IPS-20b (cell line): ENCODE results near the gene AIG1.

Experiments used
- H3K27ac ChIP-seq: one replicate; pipeline ENCODE4 v1.5.1; 2013; ENCODE audit warnings: low read length
- H3K27me3 ChIP-seq: 2 replicates; pipeline ENCODE4 v1.6.1; 2013; ENCODE audit warnings: mild to moderate bottlenecking, low read length, inconsistent platforms; ENCODE audit not compliant: insufficient read depth
- H3K36me3 ChIP-seq: 2 replicates; pipeline ENCODE4 v1.6.1; 2013; ENCODE audit warnings: low read depth, mild to moderate bottlenecking, inconsistent platforms, low read length, moderate library complexity; ENCODE audit not compliant: insufficient read depth
- H3K4me1 ChIP-seq: 2 replicates; pipeline ENCODE4 v1.6.1; 2013; ENCODE audit warnings: mild to moderate bottlenecking, control low read depth, inconsistent platforms, low read length, moderate library complexity; ENCODE audit not compliant: insufficient read depth
- H3K4me3 ChIP-seq: 2 replicates; pipeline ENCODE4 v1.5.1; 2013; ENCODE audit warnings: mild to moderate bottlenecking, low read length, inconsistent platforms
- H3K9ac ChIP-seq: 2 replicates; pipeline ENCODE4 v1.6.1; 2013; ENCODE audit warnings: low read depth, mild to moderate bottlenecking, inconsistent platforms, low read length, moderate library complexity
- H3K9me3 ChIP-seq: 2 replicates; pipeline ENCODE4 v1.6.1; 2013; ENCODE audit warnings: mild to moderate bottlenecking, low read depth, low read length, inconsistent platforms; ENCODE audit not compliant: insufficient read depth

The AIG1 gene

GRCh38 chr6:143174951-143175350, 114.3 kb downstream of the AIG1 start:
- H3K27me3 ChIP-seq, result no peaks in the 10 kb centered on the region
- no peaks in the 10 kb centered on the region for H3K4me1 ChIP-seq
- no peaks in the 10 kb centered on the region; the same call in 1 of the 2 replicates for H3K9me3 ChIP-seq
- H3K27ac ChIP-seq, result no peak overlapping the region
- no peak overlapping the region for H3K4me3 ChIP-seq
- H3K9ac ChIP-seq, result no peak overlapping the region
- 0 out of 2 replicates have a peak, but pooled peaks cover 3% of the 10 kb centered on the region for H3K36me3 ChIP-seq

GRCh38 chr6:143176090-143177021, 115.7 kb downstream of the AIG1 start:
- no peaks in the 10 kb centered on the region for H3K27me3 ChIP-seq
- H3K4me3 ChIP-seq, result no peak overlapping the region
- no peak overlapping the region for H3K9ac ChIP-seq
- H3K36me3 ChIP-seq, result no peaks in the 10 kb centered on the region
- no peaks in the 10 kb centered on the region for H3K4me1 ChIP-seq
- no peak overlapping the region for H3K27ac ChIP-seq
- H3K9me3 ChIP-seq, result no peaks in the 10 kb centered on the region; the same call in 1 of the 2 replicates

GRCh38 chr6:143177706-143178105, 117.0 kb downstream of the AIG1 start:
- H3K4me1 ChIP-seq, result no peaks in the 10 kb centered on the region
- H3K4me3 ChIP-seq, result no peak overlapping the region
- no peak overlapping the region for H3K27ac ChIP-seq
- no peaks in the 10 kb centered on the region; the same call in 1 of the 2 replicates for H3K9me3 ChIP-seq
- H3K36me3 ChIP-seq, result no peaks in the 10 kb centered on the region
- H3K9ac ChIP-seq, result no peak overlapping the region
- no peaks in the 10 kb centered on the region for H3K27me3 ChIP-seq

GRCh38 chr6:143179096-143179495, 118.4 kb downstream of the AIG1 start:
- no peaks in the 10 kb centered on the region for H3K4me1 ChIP-seq
- no peaks in the 10 kb centered on the region; the same call in 1 of the 2 replicates for H3K9me3 ChIP-seq
- H3K9ac ChIP-seq, result no peak overlapping the region
- H3K27ac ChIP-seq, result no peak overlapping the region
- H3K27me3 ChIP-seq, result no peaks in the 10 kb centered on the region
- H3K4me3 ChIP-seq, result no peak overlapping the region
- H3K36me3 ChIP-seq, result no peaks in the 10 kb centered on the region

GRCh38 chr6:143179901-143180612, 119.4 kb downstream of the AIG1 start:
- H3K4me1 ChIP-seq, result no peaks in the 10 kb centered on the region
- no peaks in the 10 kb centered on the region; the same call in 1 of the 2 replicates for H3K9me3 ChIP-seq
- H3K4me3 ChIP-seq, result no peak overlapping the region
- no peak overlapping the region for H3K27ac ChIP-seq
- no peaks in the 10 kb centered on the region for H3K36me3 ChIP-seq
- no peak overlapping the region for H3K9ac ChIP-seq
- H3K27me3 ChIP-seq, result no peaks in the 10 kb centered on the region

GRCh38 chr6:143180826-143181225, 120.1 kb downstream of the AIG1 start:
- H3K27ac ChIP-seq, result no peak overlapping the region
- no peak overlapping the region for H3K4me3 ChIP-seq
- H3K9me3 ChIP-seq, result no peaks in the 10 kb centered on the region; the same call in 1 of the 2 replicates
- no peaks in the 10 kb centered on the region for H3K4me1 ChIP-seq
- H3K27me3 ChIP-seq, result no peaks in the 10 kb centered on the region
- H3K36me3 ChIP-seq, result no peaks in the 10 kb centered on the region
- H3K9ac ChIP-seq, result no peak overlapping the region

GRCh38 chr6:143183666-143184065, 123.0 kb downstream of the AIG1 start:
- no peaks in the 10 kb centered on the region; the same call in 1 of the 2 replicates for H3K36me3 ChIP-seq
- H3K4me3 ChIP-seq, result no peak overlapping the region
- no peaks in the 10 kb centered on the region for H3K4me1 ChIP-seq
- no peaks in the 10 kb centered on the region for H3K9me3 ChIP-seq
- H3K9ac ChIP-seq, result no peak overlapping the region
- no peaks in the 10 kb centered on the region for H3K27me3 ChIP-seq
- H3K27ac ChIP-seq, result no peak overlapping the region

- Histone ChIP-seq H3K4me3 (no peak overlapping the region), H3K4me1 (no peaks in the 10 kb centered on the region), H3K27me3 (no peaks in the 10 kb centered on the region), H3K9me3 (no peaks in the 10 kb centered on the region), H3K27ac (no peak overlapping the region), H3K9ac (no peak overlapping the region), H3K36me3 (no peaks in the 10 kb centered on the region; the same call in 1 of the 2 replicates)
Observed at GRCh38 chr6:143185288-143185687, 124.6 kb downstream of the AIG1 start.

GRCh38 chr6:143187238-143187923, 126.7 kb downstream of the AIG1 start:
- no peaks in the 10 kb centered on the region; the same call in 1 of the 2 replicates for H3K36me3 ChIP-seq
- no peak overlapping the region for H3K27ac ChIP-seq
- no peaks in the 10 kb centered on the region for H3K27me3 ChIP-seq
- H3K4me1 ChIP-seq, result no peaks in the 10 kb centered on the region
- H3K9me3 ChIP-seq, result no peaks in the 10 kb centered on the region
- H3K4me3 ChIP-seq, result no peak overlapping the region
- no peak overlapping the region for H3K9ac ChIP-seq

- H3K27me3 ChIP-seq, result no peaks in the 10 kb centered on the region
- no peaks in the 10 kb centered on the region; the same call in 1 of the 2 replicates for H3K36me3 ChIP-seq
- no peak overlapping the region for H3K27ac ChIP-seq
- H3K9ac ChIP-seq, result no peak overlapping the region
- H3K9me3 ChIP-seq, result no peaks in the 10 kb centered on the region
- no peaks in the 10 kb centered on the region for H3K4me1 ChIP-seq
- H3K4me3 ChIP-seq, result no peak overlapping the region
Observed at GRCh38 chr6:143188292-143188691, 127.6 kb downstream of the AIG1 start.

GRCh38 chr6:143191361-143191760, 130.7 kb downstream of the AIG1 start:
- no peak overlapping the region for H3K27ac ChIP-seq
- no peaks in the 10 kb centered on the region for H3K4me1 ChIP-seq
- no peaks in the 10 kb centered on the region; the same call in 1 of the 2 replicates for H3K36me3 ChIP-seq
- no peaks in the 10 kb centered on the region for H3K27me3 ChIP-seq
- H3K4me3 ChIP-seq, result no peak overlapping the region
- no peaks in the 10 kb centered on the region for H3K9me3 ChIP-seq
- no peak overlapping the region for H3K9ac ChIP-seq
